HG03039 (cell line): Measurements from ENCODE around the gene ATOH8.

ENCODE experiments used
- ATAC-seq: cut with Tn5 transposase; IDR thresholded peaks from one replicate; pipeline ENCODE4 v1.9.1; 2021; ENCODE audit warnings: mild to moderate bottlenecking, moderate library complexity; ENCODE audit not compliant: unreplicated experiment

ATOH8 gene

DNA sequence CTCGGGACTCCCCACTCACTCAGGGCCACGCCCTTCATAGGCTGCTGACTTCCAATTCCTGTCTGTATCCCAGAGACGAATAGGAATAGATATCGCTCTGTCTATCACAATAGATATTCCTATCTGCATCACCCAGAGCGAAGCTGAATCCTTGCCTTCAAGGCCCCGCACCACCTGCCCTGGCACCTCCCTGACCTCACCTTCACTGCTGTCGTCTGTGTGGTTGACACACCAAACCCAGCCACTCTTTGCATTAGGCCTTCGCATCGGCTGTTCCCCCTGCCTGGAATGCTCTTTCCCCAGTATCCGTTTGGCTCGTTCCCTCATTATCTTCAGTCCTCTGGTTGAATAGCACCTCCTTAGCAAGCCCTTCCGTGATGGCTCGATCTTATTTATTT, 43.5 kb downstream of the ATOH8 start:
- ATAC-seq: no peak

DNA sequence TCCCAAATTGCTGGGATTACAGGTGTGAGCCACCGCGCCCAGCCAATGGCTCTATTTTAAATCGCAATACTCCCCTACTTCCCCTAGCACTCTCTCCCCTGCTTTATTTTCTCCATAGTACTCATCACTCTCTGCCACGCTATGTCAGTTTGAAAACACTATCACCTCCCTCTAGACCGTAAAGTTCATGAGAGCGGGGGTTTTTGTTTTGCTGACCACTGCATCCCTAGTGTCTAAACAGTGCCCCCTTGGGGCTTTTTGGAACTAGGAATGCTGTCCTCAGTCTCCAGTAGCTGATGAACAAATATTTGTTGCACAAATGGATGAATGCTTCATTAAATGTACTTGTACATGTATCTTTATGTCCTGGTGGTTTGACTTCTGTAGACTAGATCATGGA, 44.1 kb downstream of the ATOH8 start:
- no peak for ATAC-seq

- ATAC-seq: no peak
These were observed 45.6 kb downstream of the ATOH8 start for GRCh38 chr2:85799215-85799956.

- no peak for ATAC-seq
These were observed 46.8 kb downstream of the ATOH8 start for GRCh38 chr2:85800586-85800985.

GRCh38 chr2:85801871-85802270, 48.1 kb downstream of the ATOH8 start:
- no peak for ATAC-seq

DNA sequence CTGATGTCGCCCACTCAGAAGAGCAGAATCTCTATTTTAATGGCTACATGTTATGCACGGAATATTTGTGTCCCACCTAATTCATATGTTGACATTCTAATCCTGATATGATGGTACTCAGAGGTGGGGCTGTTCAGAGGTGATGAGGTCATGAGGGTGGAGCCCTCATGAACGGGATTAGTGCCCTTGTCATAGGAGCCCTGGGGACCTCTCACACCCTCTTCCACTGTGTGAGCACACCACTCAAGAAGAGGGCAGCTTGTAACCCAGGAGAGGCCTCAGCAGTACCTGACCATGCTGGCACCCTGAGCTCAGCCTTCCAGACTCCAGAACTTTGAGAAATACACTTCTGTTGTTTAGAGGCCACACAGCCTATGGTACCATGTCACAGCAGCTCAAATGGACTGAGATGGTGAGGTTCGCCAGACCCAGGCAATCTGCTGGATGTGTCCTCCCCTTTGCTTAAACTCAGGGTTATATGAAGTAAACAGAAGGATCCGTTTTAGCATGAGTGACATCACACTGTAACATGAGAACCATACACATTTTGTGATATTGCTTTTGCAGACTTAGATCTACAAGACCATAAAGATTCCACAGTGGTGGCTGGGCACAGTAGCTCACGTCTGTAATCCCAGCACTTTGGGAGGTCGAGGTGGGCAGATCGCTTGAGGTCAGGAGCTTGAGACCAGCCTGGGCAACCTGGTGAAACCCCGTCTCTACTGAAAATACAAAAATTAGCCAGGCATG, 48.7 kb downstream of the ATOH8 start:
- no peak for ATAC-seq

DNA sequence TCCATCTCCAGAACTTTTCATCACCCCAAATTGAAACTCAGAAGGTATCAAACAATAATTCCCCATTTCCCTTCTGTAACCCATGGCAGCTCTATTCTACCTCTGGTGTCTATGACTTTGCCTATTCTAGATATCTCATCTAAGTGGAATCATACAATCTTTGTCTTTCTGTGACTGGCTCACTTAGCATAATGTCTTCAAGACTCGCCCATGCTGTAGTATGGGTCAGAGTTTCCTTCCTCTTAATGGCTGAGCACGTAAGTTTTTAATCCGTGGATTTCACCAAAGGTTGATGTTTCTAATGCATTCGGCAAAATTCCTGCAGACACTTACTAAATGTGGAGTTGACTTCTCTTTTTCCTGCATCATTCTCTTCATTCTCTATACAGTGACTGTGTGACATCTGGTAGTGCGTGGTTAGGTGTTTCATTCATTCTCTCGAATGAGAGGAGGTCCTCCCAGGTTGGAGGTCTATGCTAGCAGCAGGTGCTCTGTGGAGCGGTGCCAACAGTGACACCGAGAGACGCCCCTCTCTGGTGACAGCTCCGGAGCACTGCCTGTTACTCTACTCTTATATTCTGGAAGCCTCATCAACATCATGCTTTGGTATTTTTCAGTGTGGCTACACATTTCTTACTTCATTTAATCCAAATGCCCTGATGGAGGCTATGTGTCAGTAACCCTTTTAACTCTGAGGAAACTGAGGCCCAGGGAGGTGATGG, 50.1 kb downstream of the ATOH8 start:
- no peak for ATAC-seq

- ATAC-seq: no peak
These were observed 50.8 kb downstream of the ATOH8 start for GRCh38 chr2:85804583-85804982.

- no peak for ATAC-seq
These were observed 52.7 kb downstream of the ATOH8 start for GRCh38 chr2:85806358-85807118.

DNA sequence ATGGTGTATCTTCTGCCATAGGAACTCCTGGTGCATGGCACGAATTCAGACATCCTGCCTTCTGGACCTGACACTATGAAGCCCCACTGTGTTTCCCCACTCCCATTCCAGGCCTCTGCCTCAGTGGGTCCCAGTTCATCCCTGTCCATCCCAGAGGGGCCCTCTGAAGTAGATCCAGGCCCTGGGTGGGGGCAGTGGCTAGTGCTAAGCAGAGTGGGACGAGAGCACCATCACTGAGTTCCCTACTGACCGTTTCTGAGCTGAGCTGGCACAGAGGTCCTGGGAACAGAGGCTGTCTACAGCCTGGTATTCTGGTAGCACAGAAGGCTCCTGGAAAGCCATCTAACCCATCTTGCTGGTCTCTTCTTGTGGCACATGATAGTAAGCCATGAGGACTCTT, 54.0 kb downstream of the ATOH8 start:
- no peak for ATAC-seq

DNA sequence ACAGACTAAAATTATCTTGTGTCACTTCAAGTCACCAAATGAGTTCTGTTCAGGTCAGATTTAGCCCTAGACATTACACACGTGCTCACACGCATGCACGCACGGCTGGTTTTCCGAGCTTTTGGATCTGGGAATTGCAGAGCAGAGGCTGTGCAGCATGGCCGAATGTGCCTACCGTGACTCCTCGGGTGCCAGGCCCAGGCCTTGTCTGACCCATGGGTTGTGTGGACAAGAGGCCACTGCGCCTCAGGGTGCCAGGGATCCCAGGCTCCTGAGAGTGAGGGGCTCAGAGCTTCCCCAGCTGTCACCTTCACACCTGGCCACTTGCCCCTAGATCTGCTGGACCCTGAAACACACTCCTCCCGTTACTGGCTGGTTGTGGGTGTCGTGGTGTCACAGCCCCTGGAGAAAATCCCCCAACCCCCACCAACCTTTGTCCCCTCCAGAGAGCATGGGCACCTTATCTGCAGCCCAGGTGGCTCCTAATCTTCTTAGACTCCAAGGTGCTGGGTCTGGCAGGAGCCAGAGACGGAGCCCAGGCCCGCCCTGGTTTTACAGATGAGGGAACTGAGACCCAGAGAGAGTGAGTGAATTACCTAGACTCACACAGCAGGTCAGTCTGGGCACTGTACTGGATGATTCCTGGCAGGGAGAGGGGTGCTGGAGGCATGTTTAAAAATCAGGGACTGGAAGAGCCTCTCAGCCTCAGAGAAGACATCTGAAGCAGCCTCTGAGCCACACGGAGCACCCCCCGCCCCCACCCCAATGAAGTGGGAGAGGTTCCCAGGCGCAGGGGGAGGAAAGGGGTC, 56.8 kb downstream of the ATOH8 start:
- no peak for ATAC-seq

GRCh38 chr2:85811180-85812093, 57.6 kb downstream of the ATOH8 start:
- ATAC-seq: no peak

DNA sequence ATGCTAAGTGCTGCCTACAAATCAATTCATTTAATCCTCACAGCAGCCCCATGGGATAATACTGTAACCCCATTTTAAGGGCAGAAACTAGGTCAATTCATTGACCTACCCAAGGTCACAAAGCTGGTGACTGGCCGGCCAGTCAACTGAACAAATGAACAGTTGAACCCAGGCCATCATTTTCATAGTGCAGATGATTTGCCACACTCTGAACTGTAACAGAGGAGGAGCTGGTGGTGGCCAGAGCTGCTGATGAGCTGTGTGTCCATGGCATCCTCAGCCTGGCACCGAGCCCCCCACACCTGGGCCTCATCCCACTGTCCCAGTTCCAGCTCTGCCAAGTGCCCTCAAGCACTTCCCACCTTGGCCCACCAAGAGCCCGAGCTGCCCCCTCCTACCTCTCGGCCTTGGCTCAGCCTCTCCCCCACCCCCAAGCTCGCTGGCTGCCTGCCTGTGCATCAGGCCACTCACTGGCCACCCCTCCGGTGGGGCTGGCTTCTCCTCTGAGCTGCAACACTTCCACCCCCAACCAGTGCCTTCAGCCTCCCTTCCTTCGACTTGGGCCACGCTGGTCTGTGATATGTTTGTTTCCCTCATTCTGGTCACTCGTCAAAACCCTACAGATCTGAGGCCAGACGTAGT, 58.4 kb downstream of the ATOH8 start:
- no peak for ATAC-seq

- no peak for ATAC-seq
These were observed 59.6 kb downstream of the ATOH8 start for GRCh38 chr2:85813211-85813981.

DNA sequence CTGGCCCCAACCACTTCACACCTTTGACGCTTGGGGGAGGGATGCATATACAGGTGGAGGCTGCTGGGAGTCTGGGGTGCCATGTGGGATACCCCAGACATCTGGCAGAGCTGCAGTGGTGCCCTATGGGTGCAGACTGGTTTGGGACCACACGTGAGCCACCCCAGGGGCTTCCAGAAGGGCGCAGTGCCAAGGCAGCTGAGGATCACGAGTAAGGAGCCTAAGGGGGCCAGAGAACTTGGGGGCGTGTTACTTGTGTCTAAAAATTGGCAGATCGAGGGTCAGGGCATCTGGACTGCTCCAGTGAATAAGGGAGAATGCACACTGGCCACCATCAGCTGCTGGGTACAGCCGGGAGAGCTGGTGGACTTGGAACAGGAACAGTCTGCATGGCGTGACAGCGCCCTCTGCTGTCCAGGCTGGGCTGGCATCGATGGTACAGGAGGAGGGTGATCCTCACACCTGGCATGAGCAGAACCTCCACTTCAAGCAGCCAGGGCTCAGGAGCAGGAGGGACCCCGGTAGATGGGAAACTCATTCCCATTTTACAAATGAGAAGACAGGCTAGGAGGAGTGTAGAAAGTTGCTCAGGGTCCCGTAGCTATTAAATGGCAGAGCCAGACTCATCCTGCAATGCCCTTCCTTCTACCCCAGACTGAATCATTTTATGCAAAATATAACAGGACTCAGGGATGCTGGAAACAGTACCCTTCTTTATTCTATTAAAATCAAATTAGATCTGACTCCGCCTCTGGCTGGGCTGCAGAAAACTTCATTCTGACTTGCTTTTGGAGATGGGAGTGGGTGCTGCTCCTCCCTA, 60.4 kb downstream of the ATOH8 start:
- no peak for ATAC-seq

GRCh38 chr2:85814802-85815550, 61.2 kb downstream of the ATOH8 start:
- no peak for ATAC-seq
